GM23248 (cell line): ENCODE data around the gene PCTP.

Source experiments
- EZH2 ChIP-seq: fragments of 200-600 bp; sonication (generic); IDR thresholded peaks from 2 replicates; pipeline ENCODE4 v1.6.1; 2018; ENCODE audit warnings: antibody characterized with exemption, mild to moderate bottlenecking; ENCODE audit not compliant: insufficient read depth, poor library complexity, severe bottlenecking
- EZH2phosphoT487 ChIP-seq: fragments of 200-600 bp; sonication (generic); IDR thresholded peaks from 2 replicates; pipeline ENCODE4 v1.6.1; 2018; ENCODE audit warnings: antibody characterized with exemption, moderate library complexity, mild to moderate bottlenecking, low read depth; ENCODE audit not compliant: insufficient read depth

DNA sequence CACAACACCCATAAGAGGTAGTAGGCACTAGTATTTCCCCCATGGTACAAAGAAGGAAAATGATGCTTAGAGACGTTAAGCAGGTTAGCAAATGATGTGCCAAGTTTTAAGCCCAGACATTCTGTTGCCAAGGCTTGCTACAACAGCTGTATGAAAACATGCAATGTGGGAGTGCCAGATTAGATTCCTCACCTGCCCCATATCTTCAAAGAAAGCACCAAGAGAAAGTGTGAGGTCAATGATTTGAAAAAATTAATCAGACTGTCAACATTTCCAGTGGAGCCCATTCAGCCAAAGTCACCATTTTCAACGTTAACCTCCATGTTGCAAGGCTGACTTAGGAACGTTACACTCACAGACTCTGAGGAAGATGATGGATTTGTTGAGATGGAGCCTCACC is 61.5 kb downstream of the PCTP start:
- TF ChIP-seq EZH2, result no peak
- no peak for TF ChIP-seq EZH2phosphoT487
